ENCODE measurements around the gene CFAP57. TPM values are rescaled to one million over a fixed set of nuclear protein-coding genes. Genes with fewer than 3 reads are reported as not detected.

The CFAP57 gene
- total and polyA plus RNA-seq, 2 of the 13 experiments (the other 11 are each of a cell fraction or from before 2014, with no cell fraction given) = 0.01 TPM; not detected in 1

- no peak for TF ChIP-seq ZNF407 (CRISPR knock-in tag; IDR thresholded peaks at IDR 0.05; ENCODE audit: not compliant biosample characterization)
- no peak for TF ChIP-seq RORA (CRISPR knock-in tag; IDR thresholded peaks at IDR 0.05)
- TF ChIP-seq ZBTB26 (CRISPR knock-in tag; IDR thresholded peaks at IDR 0.05; ENCODE audit: borderline replicate concordance) = no peak; the same call in 1 of the 2 replicates
- peak; percentile 38; the same call in 1 of the 2 replicates for TF ChIP-seq ZNF331 (CRISPR knock-in tag; IDR thresholded peaks at IDR 0.05)
- 0 out of 2 replicates have a peak, but pooled peaks have one; percentile 26 for TF ChIP-seq ZNF205 (CRISPR knock-in tag; IDR thresholded peaks at IDR 0.05)
- no peak for TF ChIP-seq MTF2 (CRISPR knock-in tag; IDR thresholded peaks at IDR 0.05; ENCODE audit: borderline replicate concordance)
- no peak for TF ChIP-seq MAFK (conservative IDR thresholded peaks at IDR 0.05 in 1 of 2, IDR thresholded peaks at IDR 0.05 in 1 of 2; ENCODE audit: low read length in 2 of 2)
- peak; percentile 60 for TF ChIP-seq YEATS2 (CRISPR knock-in tag; IDR thresholded peaks at IDR 0.05; ENCODE audit: borderline replicate concordance)
- TF ChIP-seq NR2C2 (CRISPR knock-in tag; IDR thresholded peaks at IDR 0.05; ENCODE audit: borderline replicate concordance) = peak; percentile 92
- no peak for TF ChIP-seq HMG20B (CRISPR knock-in tag; conservative IDR thresholded peaks at IDR 0.05)
- TF ChIP-seq SMAD3 (CRISPR knock-in tag; IDR thresholded peaks at IDR 0.05) = peak; percentile 50; the same call in 1 of the 2 replicates
- no peak for TF ChIP-seq PAX8 (CRISPR knock-in tag; IDR thresholded peaks at IDR 0.05; ENCODE audit: borderline replicate concordance)
- TF ChIP-seq MED1 (CRISPR knock-in tag; IDR thresholded peaks at IDR 0.05) = peak; percentile 65
- no peak for TF ChIP-seq MBD4 (IDR thresholded peaks at IDR 0.05; ENCODE audit: borderline replicate concordance, low read length)
- no peak; the same call in 1 of the 2 replicates for TF ChIP-seq TEAD2 (CRISPR knock-in tag; IDR thresholded peaks at IDR 0.05)
- TF ChIP-seq, protein P1, sequence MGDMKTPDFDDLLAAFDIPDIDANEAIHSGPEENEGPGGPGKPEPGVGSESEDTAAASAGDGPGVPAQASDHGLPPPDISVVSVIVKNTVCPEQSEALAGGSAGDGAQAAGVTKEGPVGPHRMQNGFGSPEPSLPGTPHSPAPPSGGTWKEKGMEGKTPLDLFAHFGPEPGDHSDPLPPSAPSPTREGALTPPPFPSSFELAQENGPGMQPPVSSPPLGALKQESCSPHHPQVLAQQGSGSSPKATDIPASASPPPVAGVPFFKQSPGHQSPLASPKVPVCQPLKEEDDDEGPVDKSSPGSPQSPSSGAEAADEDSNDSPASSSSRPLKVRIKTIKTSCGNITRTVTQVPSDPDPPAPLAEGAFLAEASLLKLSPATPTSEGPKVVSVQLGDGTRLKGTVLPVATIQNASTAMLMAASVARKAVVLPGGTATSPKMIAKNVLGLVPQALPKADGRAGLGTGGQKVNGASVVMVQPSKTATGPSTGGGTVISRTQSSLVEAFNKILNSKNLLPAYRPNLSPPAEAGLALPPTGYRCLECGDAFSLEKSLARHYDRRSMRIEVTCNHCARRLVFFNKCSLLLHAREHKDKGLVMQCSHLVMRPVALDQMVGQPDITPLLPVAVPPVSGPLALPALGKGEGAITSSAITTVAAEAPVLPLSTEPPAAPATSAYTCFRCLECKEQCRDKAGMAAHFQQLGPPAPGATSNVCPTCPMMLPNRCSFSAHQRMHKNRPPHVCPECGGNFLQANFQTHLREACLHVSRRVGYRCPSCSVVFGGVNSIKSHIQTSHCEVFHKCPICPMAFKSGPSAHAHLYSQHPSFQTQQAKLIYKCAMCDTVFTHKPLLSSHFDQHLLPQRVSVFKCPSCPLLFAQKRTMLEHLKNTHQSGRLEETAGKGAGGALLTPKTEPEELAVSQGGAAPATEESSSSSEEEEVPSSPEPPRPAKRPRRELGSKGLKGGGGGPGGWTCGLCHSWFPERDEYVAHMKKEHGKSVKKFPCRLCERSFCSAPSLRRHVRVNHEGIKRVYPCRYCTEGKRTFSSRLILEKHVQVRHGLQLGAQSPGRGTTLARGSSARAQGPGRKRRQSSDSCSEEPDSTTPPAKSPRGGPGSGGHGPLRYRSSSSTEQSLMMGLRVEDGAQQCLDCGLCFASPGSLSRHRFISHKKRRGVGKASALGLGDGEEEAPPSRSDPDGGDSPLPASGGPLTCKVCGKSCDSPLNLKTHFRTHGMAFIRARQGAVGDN (CRISPR knock-in tag; IDR thresholded peaks at IDR 0.05) = peak; percentile 96
These were observed at the start of gene CFAP57, which contains the start of gene EBNA1BP2 (continued) for GRCh38 chr1:43171876-43172526.
